Activated naive CD4-positive, alpha-beta T cell treated with anti-CD3 and anti-CD28 coated beads, Interleukin-2, amount 10 ng/mL, durations not matched to agents 7 days and 5 days (primary cell): ENCODE measurements around the gene OPA3.
"Not testable (repeated sequence)": the region's sequence is repeated elsewhere in the genome, so short reads cannot be mapped to it uniquely, and the experiment has no call there.

Source experiments
- CTCF ChIA-PET: fragments of 350-600 bp; sonication (Branson Sonifier 250); formaldehyde crosslinking; loops from one replicate; lab custom pipeline; 2021; ENCODE audit warnings: antibody characterized with exemption; lab: Charles Lee
- DNase-seq: peaks from one replicate; pipeline ENCODE4 v3.0.0-alpha.2; 2020
- H3K27ac Mint-ChIP-seq: one replicate; pipeline ENCODE4 v1.8.0; 2021; ENCODE audit warnings: mild to moderate bottlenecking, moderate library complexity, mixed read lengths
- H3K27me3 Mint-ChIP-seq: one replicate; pipeline ENCODE4 v1.8.0; 2021; ENCODE audit warnings: mild to moderate bottlenecking, mixed read lengths
- H3K36me3 Mint-ChIP-seq: one replicate; pipeline ENCODE4 v1.8.0; 2021; ENCODE audit warnings: mixed read lengths
- H3K4me1 Mint-ChIP-seq: one replicate; pipeline ENCODE4 v1.8.0; 2021; ENCODE audit warnings: mixed read lengths
- H3K4me3 Mint-ChIP-seq: one replicate; pipeline ENCODE4 v1.8.0; 2021; ENCODE audit warnings: mild to moderate bottlenecking, moderate library complexity, mixed read lengths
- H3K9me3 Mint-ChIP-seq: one replicate; pipeline ENCODE4 v1.8.0; 2021; ENCODE audit warnings: mixed read lengths

The OPA3 gene

GRCh38 chr19:45517641-45518468 lies 66.7 kb downstream of the OPA3 start:
- H3K27me3 Mint-ChIP-seq = no peaks in the 10 kb centered on the region
- CTCF ChIA-PET = no interaction called here
- peaks cover 38% of the 10 kb centered on the region for H3K36me3 Mint-ChIP-seq
- DNase-seq = no peak
- no peak overlapping the region for H3K4me3 Mint-ChIP-seq
- peaks cover 45% of the 10 kb centered on the region for H3K4me1 Mint-ChIP-seq
- peak overlapping the region; percentile 60 for H3K27ac Mint-ChIP-seq
- no peaks in the 10 kb centered on the region for H3K9me3 Mint-ChIP-seq

GRCh38 chr19:45517238-45517637 lies 67.4 kb downstream of the OPA3 start:
- H3K27ac Mint-ChIP-seq = peak overlapping the region; percentile 72
- DNase-seq = no peak
- H3K4me3 Mint-ChIP-seq = no peak overlapping the region
- H3K27me3 Mint-ChIP-seq = no peaks in the 10 kb centered on the region
- CTCF ChIA-PET = no interaction called here
- H3K9me3 Mint-ChIP-seq = no peaks in the 10 kb centered on the region
- H3K36me3 Mint-ChIP-seq = peaks cover 39% of the 10 kb centered on the region
- peaks cover 50% of the 10 kb centered on the region for H3K4me1 Mint-ChIP-seq

GRCh38 chr19:45515807-45516401 lies 68.7 kb downstream of the OPA3 start:
- CTCF ChIA-PET = interaction anchor here (1.3 to 2.4 kb wide), 4 partner anchors 43 to 128 kb away, joined by 3 to 12 read pairs (median 4); no protein-coding TSS in a partner anchor
- H3K27ac Mint-ChIP-seq = peak overlapping the region; percentile 83
- H3K36me3 Mint-ChIP-seq = peaks cover 46% of the 10 kb centered on the region
- H3K9me3 Mint-ChIP-seq = no peaks in the 10 kb centered on the region
- DNase-seq = no peak
- H3K4me3 Mint-ChIP-seq = no peak overlapping the region
- no peaks in the 10 kb centered on the region for H3K27me3 Mint-ChIP-seq
- peaks cover 63% of the 10 kb centered on the region for H3K4me1 Mint-ChIP-seq

- CTCF ChIA-PET = interaction anchor here (0.9 to 2.4 kb wide), 4 partner anchors 44 to 168 kb away, joined by 3 to 12 read pairs (median 4); no protein-coding TSS in a partner anchor
- peak; percentile 37 for DNase-seq
These were observed 69.4 kb downstream of the OPA3 start for GRCh38 chr19:45515081-45515624.

GRCh38 chr19:45514376-45515051 lies 70.1 kb downstream of the OPA3 start:
- peak overlapping the region; percentile 35 for H3K4me3 Mint-ChIP-seq
- DNase-seq = no peak
- H3K36me3 Mint-ChIP-seq = peaks cover 44% of the 10 kb centered on the region
- H3K27ac Mint-ChIP-seq = peak overlapping the region; percentile 83
- peaks cover 75% of the 10 kb centered on the region for H3K4me1 Mint-ChIP-seq
- CTCF ChIA-PET = interaction anchor here (0.9 to 2.4 kb wide), 4 partner anchors 44 to 168 kb away, joined by 3 to 12 read pairs (median 4); no protein-coding TSS in a partner anchor
- H3K9me3 Mint-ChIP-seq = no peaks in the 10 kb centered on the region
- no peaks in the 10 kb centered on the region for H3K27me3 Mint-ChIP-seq

More at GRCh38 chr19:45515081-45515624, 69.4 kb downstream of the OPA3 start:
- H3K27ac Mint-ChIP-seq = peak overlapping the region; percentile 83
- no peaks in the 10 kb centered on the region for H3K9me3 Mint-ChIP-seq
- peaks cover 69% of the 10 kb centered on the region for H3K4me1 Mint-ChIP-seq
- H3K36me3 Mint-ChIP-seq = peaks cover 44% of the 10 kb centered on the region
- no peaks in the 10 kb centered on the region for H3K27me3 Mint-ChIP-seq
- peak overlapping the region; percentile 35 for H3K4me3 Mint-ChIP-seq

- Mint-ChIP-seq H3K27ac (peak overlapping the region; percentile 83), H3K36me3 (peaks cover 41% of the 10 kb centered on the region), H3K9me3 (no peaks in the 10 kb centered on the region), H3K27me3 (no peaks in the 10 kb centered on the region), H3K4me3 (no peak overlapping the region), H3K4me1 (peaks cover 79% of the 10 kb centered on the region)
- DNase-seq = no peak
- CTCF ChIA-PET = interaction anchor here (0.8 kb wide), 1 partner anchor 45 kb away, joined by 3 read pairs; no protein-coding TSS in a partner anchor
These were observed 71.6 kb downstream of the OPA3 start for GRCh38 chr19:45512881-45513483.

- H3K9me3 Mint-ChIP-seq = no peaks in the 10 kb centered on the region
- CTCF ChIA-PET = no interaction called here
- no peak for DNase-seq
- H3K4me1 Mint-ChIP-seq = peaks cover 72% of the 10 kb centered on the region
- peaks cover 32% of the 10 kb centered on the region for H3K36me3 Mint-ChIP-seq
- H3K4me3 Mint-ChIP-seq = peak overlapping the region; percentile 48
- peak overlapping the region; percentile 46 for H3K27ac Mint-ChIP-seq
- no peaks in the 10 kb centered on the region for H3K27me3 Mint-ChIP-seq
These were observed 73.5 kb downstream of the OPA3 start for GRCh38 chr19:45511074-45511473.

- Mint-ChIP-seq H3K4me1 (peaks cover 72% of the 10 kb centered on the region), H3K36me3 (peaks cover 29% of the 10 kb centered on the region), H3K27ac (peak overlapping the region; percentile 7), H3K4me3 (peak overlapping the region; percentile 87)
- CTCF ChIA-PET = interaction anchor here (1.3 kb wide), 1 partner anchor 48 kb away, joined by 8 read pairs; no protein-coding TSS in a partner anchor
- H3K9me3 Mint-ChIP-seq, DNase-seq, H3K27me3 Mint-ChIP-seq: not testable (repeated sequence)
These were observed 74.2 kb downstream of the OPA3 start for GRCh38 chr19:45510352-45510751.

GRCh38 chr19:45509692-45510015 lies 74.9 kb downstream of the OPA3 start:
- Mint-ChIP-seq H3K4me1 (peaks cover 69% of the 10 kb centered on the region), H3K27me3 (no peaks in the 10 kb centered on the region)

GRCh38 chr19:45508861-45509691 lies 75.5 kb downstream of the OPA3 start:
- CTCF ChIA-PET = interaction anchor here (1.3 kb wide), 1 partner anchor 49 kb away, joined by 8 read pairs; no protein-coding TSS in a partner anchor
- Mint-ChIP-seq H3K9me3 (no peaks in the 10 kb centered on the region), H3K4me1 (peaks cover 64% of the 10 kb centered on the region), H3K4me3 (peak overlapping the region; percentile 87), H3K27me3 (no peaks in the 10 kb centered on the region), H3K36me3 (peaks cover 26% of the 10 kb centered on the region), H3K27ac (peak overlapping the region; percentile 82)
- DNase-seq = peak; percentile 61

More at GRCh38 chr19:45509692-45510015, 74.9 kb downstream of the OPA3 start:
- peaks cover 26% of the 10 kb centered on the region for H3K36me3 Mint-ChIP-seq
- CTCF ChIA-PET = interaction anchor here (1.3 kb wide), 1 partner anchor 49 kb away, joined by 8 read pairs; no protein-coding TSS in a partner anchor
- peak overlapping the region; percentile 82 for H3K27ac Mint-ChIP-seq
- no peaks in the 10 kb centered on the region for H3K9me3 Mint-ChIP-seq
- H3K4me3 Mint-ChIP-seq = peak overlapping the region; percentile 87
- no peak for DNase-seq

GRCh38 chr19:45508417-45508860 lies 76.2 kb downstream of the OPA3 start:
- Mint-ChIP-seq H3K4me1 (peaks cover 60% of the 10 kb centered on the region), H3K4me3 (peak overlapping the region; percentile 87), H3K27ac (peak overlapping the region; percentile 74), H3K9me3 (no peaks in the 10 kb centered on the region), H3K27me3 (no peaks in the 10 kb centered on the region), H3K36me3 (peaks cover 23% of the 10 kb centered on the region)
- CTCF ChIA-PET = interaction anchor here (0.7 kb wide), 1 partner anchor 14 kb away, joined by 4 read pairs; no protein-coding TSS in a partner anchor
- DNase-seq = peak; percentile 62

GRCh38 chr19:45507872-45508416 lies 76.7 kb downstream of the OPA3 start:
- peaks cover 21% of the 10 kb centered on the region for H3K36me3 Mint-ChIP-seq
- no peaks in the 10 kb centered on the region for H3K27me3 Mint-ChIP-seq
- H3K27ac Mint-ChIP-seq = peak overlapping the region; percentile 74
- peaks cover 55% of the 10 kb centered on the region for H3K4me1 Mint-ChIP-seq
- CTCF ChIA-PET = interaction anchor here (0.7 to 0.9 kb wide), 2 partner anchors 14 to 23 kb away, joined by 3 to 4 read pairs; no protein-coding TSS in a partner anchor
- H3K4me3 Mint-ChIP-seq = peak overlapping the region; percentile 87
- DNase-seq = no peak
- no peaks in the 10 kb centered on the region for H3K9me3 Mint-ChIP-seq
